ENCODE data around the gene CDH16. TPM values are rescaled to one million over a fixed set of nuclear protein-coding genes. Genes with fewer than 3 reads are reported as not detected.

The CDH16 gene
- total and polyA plus RNA-seq, 2 of the 13 experiments (the other 11 are each of a cell fraction or from before 2014, with no cell fraction given), result 2.7 to 3.9 TPM

DNA sequence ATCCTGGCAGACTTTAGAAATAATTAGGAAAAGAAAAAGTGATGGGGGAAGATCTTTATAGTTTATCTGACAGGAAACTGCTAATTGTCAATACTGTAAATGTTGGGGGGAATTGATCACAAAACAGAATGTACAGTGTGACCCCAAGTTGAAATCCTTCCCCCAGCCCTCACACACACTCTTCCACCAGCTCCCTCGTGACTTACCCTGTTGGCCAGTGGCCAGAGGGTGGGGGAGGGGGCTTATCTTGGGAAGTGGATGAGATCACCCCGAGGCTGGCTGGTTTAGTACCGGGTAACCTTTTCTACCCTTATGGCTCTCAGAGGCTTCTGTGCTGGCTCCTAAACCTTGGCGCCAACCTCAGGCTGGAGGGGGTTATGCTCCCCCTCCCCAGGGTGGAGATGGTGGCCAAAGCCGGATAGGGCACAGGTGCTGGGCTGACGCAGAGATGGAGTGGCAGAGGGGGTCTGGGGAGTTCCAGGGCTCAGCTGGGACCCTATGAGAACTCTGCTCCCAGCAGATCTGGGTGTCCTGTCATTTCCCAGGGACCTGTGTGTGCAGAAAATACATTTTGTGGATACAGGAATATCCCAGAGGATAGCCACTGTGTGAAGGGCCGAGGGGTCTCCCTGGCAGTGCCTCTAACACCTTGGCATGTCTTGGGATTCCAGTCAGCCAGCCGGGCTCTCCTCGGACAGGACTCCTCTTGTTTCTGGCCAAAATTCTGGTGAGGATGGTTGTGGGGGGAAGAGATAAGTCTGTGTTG is 18.6 kb downstream of the CDH16 start (continued):
- TF ChIP-seq, protein P1, sequence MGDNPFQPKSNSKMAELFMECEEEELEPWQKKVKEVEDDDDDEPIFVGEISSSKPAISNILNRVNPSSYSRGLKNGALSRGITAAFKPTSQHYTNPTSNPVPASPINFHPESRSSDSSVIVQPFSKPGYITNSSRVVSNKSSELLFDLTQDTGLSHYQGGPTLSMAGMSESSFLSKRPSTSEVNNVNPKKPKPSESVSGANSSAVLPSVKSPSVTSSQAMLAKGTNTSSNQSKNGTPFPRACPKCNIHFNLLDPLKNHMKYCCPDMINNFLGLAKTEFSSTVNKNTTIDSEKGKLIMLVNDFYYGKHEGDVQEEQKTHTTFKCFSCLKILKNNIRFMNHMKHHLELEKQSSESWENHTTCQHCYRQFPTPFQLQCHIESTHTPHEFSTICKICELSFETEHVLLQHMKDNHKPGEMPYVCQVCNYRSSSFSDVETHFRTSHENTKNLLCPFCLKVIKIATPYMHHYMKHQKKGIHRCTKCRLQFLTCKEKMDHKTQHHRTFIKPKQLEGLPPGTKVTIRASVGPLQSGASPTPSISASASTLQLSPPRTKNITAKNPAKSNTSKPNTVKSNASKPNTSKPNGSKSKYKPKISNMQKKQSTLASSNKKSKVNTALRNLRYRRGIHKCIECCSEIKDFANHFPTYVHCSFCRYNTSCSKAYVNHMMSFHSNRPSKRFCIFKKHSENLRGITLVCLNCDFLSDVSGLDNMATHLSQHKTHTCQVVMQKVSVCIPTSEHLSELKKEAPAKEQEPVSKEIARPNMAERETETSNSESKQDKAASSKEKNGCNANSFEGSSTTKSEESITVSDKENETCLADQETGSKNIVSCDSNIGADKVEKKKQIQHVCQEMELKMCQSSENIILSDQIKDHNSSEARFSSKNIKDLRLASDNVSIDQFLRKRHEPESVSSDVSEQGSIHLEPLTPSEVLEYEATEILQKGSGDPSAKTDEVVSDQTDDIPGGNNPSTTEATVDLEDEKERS (CRISPR knock-in tag; IDR thresholded peaks at IDR 0.05), result 0 out of 2 replicates have a peak, but pooled peaks have one; percentile 57
- TF ChIP-seq, protein P2, sequence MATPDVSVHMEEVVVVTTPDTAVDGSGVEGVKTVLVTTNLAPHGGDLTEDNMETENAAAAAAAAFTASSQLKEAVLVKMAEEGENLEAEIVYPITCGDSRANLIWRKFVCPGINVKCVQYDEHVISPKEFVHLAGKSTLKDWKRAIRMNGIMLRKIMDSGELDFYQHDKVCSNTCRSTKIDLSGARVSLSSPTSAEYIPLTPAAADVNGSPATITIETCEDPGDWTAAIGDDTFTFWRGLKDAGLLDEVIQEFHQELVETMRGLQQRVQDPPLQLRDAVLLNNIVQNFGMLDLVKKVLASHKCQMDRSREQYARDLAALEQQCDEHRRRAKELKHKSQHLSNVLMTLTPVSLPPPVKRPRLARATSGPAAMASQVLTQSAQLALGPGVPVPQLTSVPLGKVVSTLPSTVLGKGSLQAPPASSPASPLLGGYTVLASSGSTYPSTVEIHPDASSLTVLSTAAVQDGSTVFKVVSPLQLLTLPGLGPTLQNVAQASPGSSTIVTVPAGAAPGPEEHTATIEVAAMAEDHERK (CRISPR knock-in tag; IDR thresholded peaks at IDR 0.05; ENCODE audit: low read depth), result no peak
- TF ChIP-seq STAT5B (CRISPR knock-in tag; IDR thresholded peaks at IDR 0.05), result no peak
- 0 out of 2 replicates have a peak, but pooled peaks have one; percentile 2 for TF ChIP-seq PATZ1 (CRISPR knock-in tag; IDR thresholded peaks at IDR 0.05)
- 0 out of 2 replicates have a peak, but pooled peaks have one; percentile 24 for TF ChIP-seq MAZ (IDR thresholded peaks at IDR 0.05; ENCODE audit: borderline replicate concordance, low read depth, low read length)
- TF ChIP-seq MAZ (CRISPR knock-in tag; IDR thresholded peaks at IDR 0.05; ENCODE audit: low read depth), result no peak
- 0 out of 2 replicates have a peak, but pooled peaks have one; percentile 31 for TF ChIP-seq HNF1B (CRISPR knock-in tag; IDR thresholded peaks at IDR 0.05)
- TF ChIP-seq CHD2 (IDR thresholded peaks at IDR 0.05; ENCODE audit: low read depth, low read length), result peak; percentile 46; the same call in 1 of the 2 replicates
- TF ChIP-seq HOXA3 (CRISPR knock-in tag; IDR thresholded peaks at IDR 0.05), result no peak
- TF ChIP-seq, protein P3, sequence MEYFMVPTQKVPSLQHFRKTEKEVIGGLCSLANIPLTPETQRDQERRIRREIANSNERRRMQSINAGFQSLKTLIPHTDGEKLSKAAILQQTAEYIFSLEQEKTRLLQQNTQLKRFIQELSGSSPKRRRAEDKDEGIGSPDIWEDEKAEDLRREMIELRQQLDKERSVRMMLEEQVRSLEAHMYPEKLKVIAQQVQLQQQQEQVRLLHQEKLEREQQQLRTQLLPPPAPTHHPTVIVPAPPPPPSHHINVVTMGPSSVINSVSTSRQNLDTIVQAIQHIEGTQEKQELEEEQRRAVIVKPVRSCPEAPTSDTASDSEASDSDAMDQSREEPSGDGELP (IDR thresholded peaks at IDR 0.05; ENCODE audit: borderline replicate concordance, low read depth), result 0 out of 2 replicates have a peak, but pooled peaks have one; percentile 11
- TF ChIP-seq BRD4 (CRISPR knock-in tag; IDR thresholded peaks at IDR 0.05), result no peak
- TF ChIP-seq, protein P4, sequence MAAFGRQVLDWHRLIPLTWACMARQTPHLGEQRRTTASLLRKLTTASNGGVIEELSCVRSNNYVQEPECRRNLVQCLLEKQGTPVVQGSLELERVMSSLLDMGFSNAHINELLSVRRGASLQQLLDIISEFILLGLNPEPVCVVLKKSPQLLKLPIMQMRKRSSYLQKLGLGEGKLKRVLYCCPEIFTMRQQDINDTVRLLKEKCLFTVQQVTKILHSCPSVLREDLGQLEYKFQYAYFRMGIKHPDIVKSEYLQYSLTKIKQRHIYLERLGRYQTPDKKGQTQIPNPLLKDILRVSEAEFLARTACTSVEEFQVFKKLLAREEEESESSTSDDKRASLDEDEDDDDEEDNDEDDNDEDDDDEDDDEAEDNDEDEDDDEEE (CRISPR knock-in tag; IDR thresholded peaks at IDR 0.05), result no peak
- TF ChIP-seq, protein P5, sequence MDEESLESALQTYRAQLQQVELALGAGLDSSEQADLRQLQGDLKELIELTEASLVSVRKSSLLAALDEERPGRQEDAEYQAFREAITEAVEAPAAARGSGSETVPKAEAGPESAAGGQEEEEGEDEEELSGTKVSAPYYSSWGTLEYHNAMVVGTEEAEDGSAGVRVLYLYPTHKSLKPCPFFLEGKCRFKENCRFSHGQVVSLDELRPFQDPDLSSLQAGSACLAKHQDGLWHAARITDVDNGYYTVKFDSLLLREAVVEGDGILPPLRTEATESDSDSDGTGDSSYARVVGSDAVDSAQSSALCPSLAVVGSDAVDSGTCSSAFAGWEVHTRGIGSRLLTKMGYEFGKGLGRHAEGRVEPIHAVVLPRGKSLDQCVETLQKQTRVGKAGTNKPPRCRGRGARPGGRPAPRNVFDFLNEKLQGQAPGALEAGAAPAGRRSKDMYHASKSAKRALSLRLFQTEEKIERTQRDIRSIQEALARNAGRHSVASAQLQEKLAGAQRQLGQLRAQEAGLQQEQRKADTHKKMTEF (CRISPR knock-in tag; IDR thresholded peaks at IDR 0.05), result peak; percentile 46; the same call in 1 of the 2 replicates
- TF ChIP-seq JUN (CRISPR knock-in tag; IDR thresholded peaks at IDR 0.05), result peak; percentile 19; the same call in 1 of the 2 replicates

Measured in HepG2 (cell line).